Measurements from ENCODE around the gene SIM1.

GRCh38 chr6:100350139-100350538 is 114.6 kb downstream of the SIM1 start:
- TF ChIP-seq ZFX (IDR thresholded peaks at IDR 0.05; ENCODE audit: borderline replicate concordance): no peak
- TF ChIP-seq CTCF (IDR thresholded peaks at IDR 0.05): no peak

All from 22Rv1 (cell line).